ENCODE data around the gene CHAD.

The CHAD gene

DNA sequence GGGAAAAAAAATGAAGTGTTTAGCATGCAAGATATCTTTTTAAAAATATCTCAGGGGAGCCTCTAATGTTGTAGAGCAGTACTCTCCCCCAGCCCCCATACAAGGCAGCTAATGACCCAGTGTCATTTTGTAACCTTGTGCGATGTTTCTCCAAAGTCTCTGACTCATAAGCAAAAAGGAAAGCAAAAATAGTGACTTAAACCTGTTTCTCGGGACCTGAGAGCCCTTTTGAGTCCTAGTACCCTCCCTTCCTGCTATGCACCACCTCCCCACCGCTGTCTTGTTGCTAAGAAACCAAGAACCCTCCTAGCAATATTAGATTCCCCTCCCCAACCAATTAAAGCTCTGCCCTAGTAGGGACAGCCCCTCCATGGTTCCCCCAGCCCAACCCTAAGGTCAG is 42.4 kb upstream of the CHAD start:
- TF ChIP-seq, protein P1, sequence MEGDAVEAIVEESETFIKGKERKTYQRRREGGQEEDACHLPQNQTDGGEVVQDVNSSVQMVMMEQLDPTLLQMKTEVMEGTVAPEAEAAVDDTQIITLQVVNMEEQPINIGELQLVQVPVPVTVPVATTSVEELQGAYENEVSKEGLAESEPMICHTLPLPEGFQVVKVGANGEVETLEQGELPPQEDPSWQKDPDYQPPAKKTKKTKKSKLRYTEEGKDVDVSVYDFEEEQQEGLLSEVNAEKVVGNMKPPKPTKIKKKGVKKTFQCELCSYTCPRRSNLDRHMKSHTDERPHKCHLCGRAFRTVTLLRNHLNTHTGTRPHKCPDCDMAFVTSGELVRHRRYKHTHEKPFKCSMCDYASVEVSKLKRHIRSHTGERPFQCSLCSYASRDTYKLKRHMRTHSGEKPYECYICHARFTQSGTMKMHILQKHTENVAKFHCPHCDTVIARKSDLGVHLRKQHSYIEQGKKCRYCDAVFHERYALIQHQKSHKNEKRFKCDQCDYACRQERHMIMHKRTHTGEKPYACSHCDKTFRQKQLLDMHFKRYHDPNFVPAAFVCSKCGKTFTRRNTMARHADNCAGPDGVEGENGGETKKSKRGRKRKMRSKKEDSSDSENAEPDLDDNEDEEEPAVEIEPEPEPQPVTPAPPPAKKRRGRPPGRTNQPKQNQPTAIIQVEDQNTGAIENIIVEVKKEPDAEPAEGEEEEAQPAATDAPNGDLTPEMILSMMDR (conservative IDR thresholded peaks at IDR 0.05) = no peak
- TF ChIP-seq ZFX (IDR thresholded peaks at IDR 0.05) = no peak
- no peak overlapping the region for H3K27ac ChIP-seq

DNA sequence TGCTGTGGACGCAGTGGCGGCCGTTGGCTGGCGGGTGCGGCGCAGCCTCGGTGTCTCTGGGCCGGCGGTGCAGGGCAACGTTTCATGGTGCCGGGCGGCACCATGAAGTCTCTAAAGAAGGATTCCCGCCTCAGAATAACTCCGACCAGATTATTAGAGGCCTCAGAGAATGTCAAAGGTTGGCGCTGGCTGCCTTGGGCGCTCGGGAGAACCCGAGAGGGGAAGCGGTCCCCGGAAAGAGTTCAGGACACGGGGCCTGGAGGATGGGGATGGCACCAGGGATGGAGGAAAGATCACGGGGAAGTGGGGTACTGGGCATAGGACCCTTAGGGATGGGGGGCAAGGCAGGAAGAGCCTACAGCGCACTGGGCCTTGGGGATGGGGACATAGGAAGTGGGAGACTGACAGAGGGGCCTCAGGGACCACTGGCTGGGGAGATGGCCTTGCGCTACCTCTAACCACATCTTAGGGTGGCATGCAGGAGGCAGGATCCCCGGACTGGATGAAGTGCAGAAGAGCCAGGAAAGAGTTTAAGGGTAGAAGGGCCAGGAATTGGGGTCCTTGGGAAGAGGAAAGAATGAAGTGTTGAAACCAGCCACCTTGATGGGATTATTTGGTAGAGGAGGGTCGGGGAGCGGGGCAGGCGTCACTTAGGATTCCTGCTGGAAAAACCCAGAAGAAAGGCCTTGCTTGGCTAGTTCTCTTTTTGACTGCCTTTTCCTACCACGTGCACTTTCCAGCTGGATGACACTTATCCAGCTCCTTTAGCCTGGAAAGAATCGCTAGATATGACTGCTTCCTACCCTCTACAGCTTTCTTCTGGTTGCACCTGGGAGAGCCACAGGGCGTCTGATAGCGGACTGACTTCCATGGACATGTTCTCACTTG is 40.1 kb upstream of the CHAD start:
- no peak overlapping the region for H3K27ac ChIP-seq

DNA sequence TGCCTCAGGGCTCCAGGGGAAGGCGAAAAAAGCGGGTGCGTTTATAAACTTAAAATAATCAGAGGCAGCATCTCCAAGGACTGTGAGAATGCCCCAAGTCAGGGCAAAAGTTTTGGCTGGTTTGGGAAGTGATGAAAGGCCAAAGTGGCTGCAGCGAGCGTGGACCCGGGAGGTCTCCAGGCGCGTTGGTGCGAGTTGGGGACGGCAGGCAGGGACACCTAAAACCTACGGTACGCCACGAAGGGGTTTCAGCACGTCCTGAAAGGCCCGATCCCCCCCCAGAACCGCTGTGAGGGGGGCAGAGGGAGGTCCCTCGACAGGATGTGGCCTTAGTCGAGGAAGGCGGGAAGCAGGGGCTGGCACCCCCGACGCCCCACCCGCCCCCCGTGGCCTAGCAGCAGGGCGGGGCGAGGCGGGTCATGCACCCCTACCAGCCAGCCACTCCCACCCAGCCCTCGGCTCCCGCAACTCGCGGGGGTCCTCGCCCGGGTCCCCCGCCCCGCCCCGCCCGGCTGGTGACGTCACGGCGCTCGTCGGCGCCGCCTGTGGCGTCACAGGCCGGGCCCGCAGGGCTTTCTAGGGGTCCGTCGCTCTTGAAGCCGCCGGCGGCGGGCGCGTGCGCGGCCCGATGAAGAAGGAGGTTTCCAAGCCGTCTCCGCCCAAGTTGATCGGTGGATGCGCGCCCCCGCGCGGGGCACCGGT is 39.3 kb upstream of the CHAD start, which contains the start of gene MYCBPAP:
TSS of gene MYCBPAP (plus strand) at position 569 of the 702 bp plus-strand sequence. CDS start 236 bp downstream, outside the sequence.
- no peak within 1 kb of the TSS for H3K27ac ChIP-seq
- TF ChIP-seq, protein P1 (conservative IDR thresholded peaks at IDR 0.05) = no peak
- no peak for TF ChIP-seq ZFX (IDR thresholded peaks at IDR 0.05)

More for the DNA sequence above, 40.1 kb upstream of the CHAD start:
- TF ChIP-seq, protein P1 (conservative IDR thresholded peaks at IDR 0.05) = no peak
- TF ChIP-seq ZFX (IDR thresholded peaks at IDR 0.05) = no peak

DNA sequence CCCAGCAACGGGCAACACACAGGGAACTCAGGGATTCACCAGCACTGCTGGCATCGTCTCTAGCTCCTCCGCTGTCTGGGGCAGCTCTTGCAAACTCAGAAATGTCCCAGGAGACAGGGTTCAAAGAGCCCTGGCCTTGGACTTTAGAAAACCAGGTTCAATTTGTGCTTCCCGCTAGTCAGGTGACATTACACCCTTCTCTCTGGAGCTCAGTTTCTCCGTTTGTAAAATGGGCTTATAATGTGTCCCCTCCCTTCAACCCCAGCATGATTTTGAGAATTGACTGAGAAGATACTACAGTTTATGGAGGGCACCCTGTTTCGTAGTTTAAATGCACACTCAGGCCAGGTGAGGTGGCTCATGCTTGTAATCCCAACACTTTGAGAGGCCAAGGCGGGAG is 37.6 kb upstream of the CHAD start:
- TF ChIP-seq, protein P1 (conservative IDR thresholded peaks at IDR 0.05) = no peak
- no peak for TF ChIP-seq ZFX (IDR thresholded peaks at IDR 0.05)
- H3K27ac ChIP-seq = no peak overlapping the region

DNA sequence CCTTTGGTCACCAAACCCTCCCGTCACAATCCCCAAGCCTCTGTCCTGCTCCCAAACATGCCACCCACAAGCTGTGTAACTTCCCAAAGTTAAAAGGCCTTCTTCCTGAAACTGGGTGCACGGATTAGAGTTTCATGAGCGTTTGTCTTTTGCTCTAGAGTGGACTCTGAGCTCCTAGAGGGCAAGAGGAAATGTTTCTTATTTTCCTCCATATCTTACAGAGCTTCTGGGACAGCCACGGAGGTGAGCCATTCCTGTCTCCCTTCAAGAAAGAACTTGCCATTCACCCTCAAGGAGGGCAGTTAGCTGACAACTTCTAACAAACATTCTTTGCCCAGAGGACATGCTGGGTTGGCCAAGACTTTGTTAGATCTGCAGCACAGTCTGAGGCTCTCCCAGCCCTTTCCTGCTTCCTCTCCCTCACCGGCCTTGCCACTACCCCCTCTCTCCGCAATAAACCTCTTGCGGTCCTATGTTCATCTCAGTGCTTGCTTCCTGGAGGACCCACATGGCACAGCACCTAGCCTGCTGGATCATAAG is 37.0 kb upstream of the CHAD start:
- H3K27ac ChIP-seq = no peak overlapping the region
- TF ChIP-seq, protein P1 (conservative IDR thresholded peaks at IDR 0.05) = no peak
- TF ChIP-seq ZFX (IDR thresholded peaks at IDR 0.05) = no peak

DNA sequence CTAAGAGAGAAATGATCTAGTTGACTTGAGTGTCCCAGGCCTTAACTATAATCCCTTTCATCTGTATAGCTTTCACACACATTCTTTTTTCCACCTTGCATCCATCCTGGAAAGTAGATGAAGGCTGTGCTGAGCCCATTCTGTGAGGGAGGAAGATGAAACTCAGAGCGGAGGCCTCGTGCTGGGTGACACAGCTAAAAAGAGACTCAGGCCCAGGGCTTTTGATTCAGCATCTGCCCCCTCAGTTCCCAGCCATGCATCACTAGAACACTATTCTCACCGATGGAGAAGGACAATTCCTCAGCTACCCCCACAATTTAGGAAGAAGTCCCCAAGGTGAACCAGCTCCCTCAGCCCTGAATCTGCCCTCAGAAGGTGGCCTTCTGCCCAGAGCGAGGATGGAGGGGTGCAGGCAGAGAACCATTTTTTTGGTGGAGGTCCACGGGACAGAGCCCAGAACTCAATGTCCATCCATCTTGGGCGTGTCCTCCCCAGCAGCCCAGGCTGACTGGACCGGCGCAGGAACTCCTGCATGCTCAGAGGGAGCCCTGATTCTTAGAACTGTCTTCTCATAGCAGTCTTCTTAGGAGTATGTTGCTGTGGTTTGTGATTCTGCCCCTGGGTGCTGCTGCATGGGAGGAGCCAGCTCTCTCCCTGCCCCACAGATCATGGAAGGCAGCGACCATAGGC is 33.8 kb upstream of the CHAD start:
- no peak overlapping the region for H3K27ac ChIP-seq
- TF ChIP-seq ZFX (IDR thresholded peaks at IDR 0.05) = no peak
- TF ChIP-seq, protein P1 (conservative IDR thresholded peaks at IDR 0.05) = no peak

Data from C4-2B (cell line).